HG02970 (cell line): ENCODE data around the gene NSFL1C.

Experiments
- ATAC-seq: cut with Tn5 transposase; IDR thresholded peaks from one replicate; pipeline ENCODE4 v1.9.1; 2021; ENCODE audit warnings: mild to moderate bottlenecking, moderate library complexity, moderate number of reproducible peaks; ENCODE audit not compliant: unreplicated experiment, low FRiP score

NSFL1C gene

DNA sequence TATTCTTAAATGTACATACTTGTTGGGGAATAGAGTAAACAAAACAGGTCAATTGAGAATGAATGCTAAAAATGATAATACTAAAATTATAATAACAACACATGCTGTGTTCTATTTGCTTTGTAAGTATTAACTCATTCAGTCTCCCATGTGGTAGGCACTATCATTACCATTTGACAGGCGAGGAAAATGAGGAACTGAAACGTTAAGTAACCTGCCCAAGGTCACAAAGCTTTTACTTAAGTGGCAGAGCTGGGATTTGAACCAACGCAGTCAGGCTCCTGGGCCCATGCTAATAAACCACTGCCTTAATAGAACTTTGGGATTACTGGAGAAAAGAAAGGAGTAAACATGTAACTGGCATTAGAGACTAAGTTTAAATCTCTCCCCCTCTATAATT is 3.8 kb downstream of the NSFL1C start:
- ATAC-seq, result no peak

DNA sequence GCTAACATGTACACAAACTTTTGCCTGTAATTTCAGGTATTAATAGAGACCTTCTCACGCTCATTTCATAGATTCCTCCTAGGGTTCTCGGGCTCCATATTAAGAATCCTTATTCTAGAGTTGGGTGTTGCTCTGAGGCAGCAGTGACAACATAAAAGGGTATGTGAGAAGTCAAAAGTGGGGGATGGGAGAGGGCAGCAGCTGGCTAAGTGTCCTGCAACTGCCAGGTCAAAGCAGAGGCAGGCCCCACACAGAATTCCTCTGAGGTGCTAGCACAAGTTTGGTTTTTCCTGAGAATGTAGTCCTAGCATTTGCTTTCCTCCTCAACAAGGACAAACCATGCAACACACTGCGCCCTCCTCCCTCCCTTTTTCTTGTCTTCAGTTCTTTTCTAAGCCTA is 4.6 kb downstream of the NSFL1C start:
- no peak for ATAC-seq

DNA sequence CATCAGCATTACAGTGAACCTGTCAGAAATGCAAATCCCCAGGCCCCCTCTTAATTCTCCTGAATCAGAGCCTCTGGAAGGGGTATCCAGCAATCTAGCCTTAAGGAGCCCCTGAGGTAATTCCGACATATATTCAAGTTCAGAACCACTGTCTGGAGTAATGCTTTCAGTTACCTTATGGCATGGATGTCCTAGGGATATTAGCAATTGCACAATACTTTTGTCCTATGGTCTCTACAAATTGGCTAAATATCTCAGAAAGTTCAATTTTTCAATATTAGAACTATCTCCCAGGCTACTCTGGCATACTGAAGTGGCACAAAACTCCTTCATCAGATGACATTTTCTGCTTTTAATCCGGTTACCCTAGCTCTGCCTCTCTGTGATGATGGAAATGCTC is 6.4 kb downstream of the NSFL1C start:
- no peak for ATAC-seq

DNA sequence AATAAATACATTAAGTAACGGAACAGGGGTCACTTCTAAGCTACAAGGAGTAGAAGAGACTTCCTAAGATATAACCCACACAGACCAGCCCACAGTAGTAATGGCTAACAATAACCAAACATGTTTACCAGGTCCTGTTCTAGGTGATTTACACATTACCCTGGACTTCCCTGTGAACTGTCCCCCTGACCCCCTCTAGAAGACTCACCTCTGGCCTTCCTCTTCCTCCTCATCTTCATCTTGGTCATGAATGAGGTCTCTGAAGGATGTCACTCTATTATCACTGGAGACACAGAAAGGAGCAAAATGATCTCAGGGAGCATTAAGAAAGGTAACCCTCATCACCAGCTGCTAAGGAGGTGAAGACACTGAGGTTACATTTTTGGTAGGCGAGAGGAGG is 8.7 kb downstream of the NSFL1C start:
- ATAC-seq, result no peak

DNA sequence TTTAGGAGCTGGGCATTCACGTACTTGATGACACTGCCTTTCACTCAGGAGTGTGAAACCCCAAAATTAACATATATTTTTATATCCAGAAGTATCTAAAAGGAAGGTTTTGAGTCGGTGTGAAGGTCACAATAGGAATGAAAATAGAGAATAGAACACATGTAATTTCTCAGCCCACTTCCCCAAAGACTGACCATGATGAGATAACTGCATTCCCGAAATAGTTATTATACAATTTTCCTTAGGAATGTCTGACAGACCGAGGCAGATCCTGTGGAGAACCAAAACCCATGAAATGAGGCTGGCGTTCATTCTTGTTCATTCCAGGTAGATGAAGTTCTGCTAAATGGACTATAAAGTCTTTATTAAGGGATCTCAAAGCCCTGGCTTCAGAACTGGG is 10.3 kb downstream of the NSFL1C start:
- no peak for ATAC-seq

DNA sequence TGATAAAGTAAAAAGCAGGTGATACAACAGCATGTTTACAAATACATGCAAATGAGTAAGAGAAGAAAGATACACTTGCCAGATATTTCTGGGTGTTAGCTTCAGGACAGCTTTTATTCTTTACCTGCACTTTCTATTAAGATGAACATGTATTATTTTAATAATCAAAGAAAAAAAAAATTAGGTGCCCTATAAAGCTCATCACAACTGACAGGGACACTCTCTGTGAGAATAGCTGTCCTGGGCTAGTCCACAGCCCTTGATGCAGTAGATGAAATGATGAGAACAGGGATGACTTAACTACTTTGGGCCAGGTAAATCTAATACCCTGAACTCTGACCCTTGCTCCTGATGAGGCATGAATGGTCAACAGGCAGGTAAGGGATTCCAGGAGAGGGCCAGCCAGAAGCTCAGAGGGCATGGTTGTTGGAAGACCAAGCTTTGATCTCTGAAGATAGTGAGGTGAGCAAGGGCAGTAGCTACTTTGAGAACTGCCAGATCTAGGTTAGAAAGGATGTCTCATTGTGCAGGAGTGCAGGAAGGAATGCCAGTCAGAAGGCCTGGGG is 15.6 kb downstream of the NSFL1C start:
- ATAC-seq, result no peak

DNA sequence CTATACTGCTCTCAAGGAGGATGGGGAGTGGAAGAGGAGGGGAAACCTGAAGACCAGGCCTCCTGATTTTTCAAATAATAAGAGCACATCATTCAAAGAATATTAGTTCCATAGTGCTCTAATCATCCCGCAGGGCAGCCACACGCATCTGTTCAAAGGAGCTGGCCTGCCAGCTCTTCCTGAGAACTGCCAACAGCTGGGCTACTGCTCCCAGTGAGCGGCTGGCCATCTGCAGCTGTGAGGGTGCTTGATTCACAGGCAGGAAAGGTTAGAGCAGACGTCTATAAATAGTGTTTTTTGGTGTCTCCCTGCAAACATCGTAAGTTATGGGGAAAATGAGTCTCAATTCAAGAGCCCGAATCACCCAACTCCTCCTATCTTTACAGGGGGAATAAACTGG is 17.3 kb downstream of the NSFL1C start:
- ATAC-seq, result no peak

DNA sequence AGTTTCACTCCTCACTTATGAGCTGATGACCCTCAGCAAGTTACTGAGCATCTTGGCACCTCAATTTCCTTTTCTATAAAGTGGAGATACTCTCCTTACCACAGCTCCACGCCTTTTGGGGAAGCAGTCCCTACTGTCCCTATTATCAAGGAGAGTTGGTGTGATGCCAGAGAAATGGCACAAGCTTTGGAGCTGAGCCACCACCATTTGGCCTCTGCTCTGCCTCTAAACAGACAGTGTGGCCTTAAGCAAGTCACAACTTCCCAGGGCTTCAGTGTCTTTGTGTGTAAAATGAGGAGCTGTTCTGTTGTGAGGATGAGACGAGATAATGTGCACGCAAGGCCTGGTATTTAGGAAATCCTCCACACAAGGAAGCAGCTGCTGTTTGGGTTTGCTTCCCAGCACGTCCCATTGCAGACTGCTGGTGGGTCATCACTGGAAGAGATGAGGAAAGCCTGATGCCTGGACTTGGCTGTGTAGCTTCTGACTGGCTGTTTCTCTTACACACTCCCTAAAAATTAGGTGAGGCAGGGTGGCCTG is 18.5 kb downstream of the NSFL1C start:
- no peak for ATAC-seq

DNA sequence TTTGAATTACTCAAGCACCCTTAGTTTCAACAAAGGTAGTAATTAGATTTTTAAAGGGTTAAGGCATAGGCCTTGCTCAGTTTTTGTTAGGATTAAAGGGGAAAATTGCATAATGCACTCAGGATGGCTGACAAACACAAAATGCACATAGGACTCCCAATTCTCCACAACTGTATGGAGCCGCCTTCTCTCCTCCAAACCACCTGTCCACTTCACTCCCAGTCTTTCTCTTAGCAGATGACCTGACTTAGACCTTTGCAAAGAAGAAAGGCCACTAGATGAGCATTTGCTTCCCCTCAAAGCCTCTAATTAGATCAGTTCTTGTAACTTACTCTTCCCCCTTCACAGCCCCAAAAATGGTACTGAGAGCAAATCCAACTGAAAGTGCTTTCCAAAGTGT is 20.1 kb downstream of the NSFL1C start:
- ATAC-seq, result no peak

DNA sequence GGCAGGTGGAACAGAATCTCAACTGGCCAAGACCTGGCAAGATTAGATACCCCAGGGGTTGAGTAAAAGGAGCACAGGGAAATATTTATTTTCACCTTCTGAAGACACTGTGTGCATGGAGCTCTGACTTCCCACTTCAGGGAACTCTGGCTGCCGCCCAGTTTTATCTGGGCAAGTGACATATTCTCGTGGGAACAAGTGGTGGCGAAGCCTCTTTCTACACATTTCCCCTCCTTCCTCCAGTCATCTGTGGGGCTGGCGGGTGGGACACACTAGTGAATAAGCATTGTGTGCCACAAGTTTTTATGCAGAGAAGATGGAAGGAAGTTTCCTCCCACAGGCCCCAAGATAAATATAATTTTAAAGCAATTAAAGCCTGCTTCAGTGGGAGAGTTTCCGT is 23.6 kb downstream of the NSFL1C start:
- no peak for ATAC-seq

DNA sequence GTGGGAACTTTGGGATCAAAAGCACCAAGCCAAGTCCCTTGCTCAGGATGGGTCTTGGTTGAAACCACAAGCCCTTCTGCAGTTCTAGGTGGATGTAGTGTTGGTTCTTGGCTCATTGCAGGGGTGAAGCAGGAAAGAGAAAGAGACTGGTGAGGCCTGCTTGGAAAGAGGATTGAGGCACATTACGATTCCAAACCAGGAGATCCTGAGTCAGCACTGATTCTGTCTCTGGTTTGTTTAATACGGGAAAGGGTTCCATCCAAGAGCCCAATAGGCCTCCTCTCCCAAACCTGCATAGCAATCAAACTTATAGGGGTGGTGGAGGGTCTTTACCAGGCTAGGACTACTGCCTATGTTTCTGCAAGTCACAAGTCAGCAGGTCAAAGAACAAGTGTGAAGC is 24.3 kb downstream of the NSFL1C start:
- ATAC-seq, result no peak

DNA sequence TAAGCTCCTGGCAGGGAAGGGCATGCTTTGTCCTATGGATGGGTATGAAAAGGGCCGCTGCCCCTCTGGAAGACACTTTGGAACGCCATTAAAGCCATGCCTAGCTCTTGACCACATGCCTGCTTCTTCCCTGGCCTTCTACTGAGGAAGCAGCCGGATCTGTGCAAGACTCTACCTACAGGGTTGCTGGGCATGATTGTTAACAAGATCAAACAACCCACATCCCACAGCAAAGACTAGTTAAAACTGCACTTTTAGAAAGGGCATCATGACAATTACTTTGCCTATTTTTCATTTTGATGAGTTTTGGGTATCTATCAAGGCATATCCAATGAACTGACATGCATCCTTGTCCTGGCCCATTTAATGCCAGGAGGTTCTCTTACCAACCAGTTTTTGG is 25.5 kb downstream of the NSFL1C start:
- ATAC-seq, result no peak

DNA sequence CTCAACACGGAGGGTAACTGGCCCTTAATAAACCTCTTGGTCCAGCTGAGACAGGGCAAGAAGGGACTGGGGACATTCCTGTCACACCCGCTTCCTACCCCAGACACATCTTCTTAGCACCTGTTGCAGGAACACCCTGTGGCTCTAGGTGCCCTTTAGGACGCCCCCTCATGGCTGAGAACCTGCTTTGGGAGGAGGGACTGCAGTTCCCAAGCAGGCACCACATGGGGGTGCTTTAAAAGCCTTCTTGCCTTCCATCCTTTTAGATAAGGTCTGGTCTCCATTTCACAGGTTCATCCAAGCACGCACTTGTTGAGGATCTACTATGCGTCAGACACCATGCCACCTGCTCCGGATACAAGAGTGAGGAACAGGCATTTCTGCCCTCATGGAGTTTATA is 26.6 kb downstream of the NSFL1C start:
- no peak for ATAC-seq

DNA sequence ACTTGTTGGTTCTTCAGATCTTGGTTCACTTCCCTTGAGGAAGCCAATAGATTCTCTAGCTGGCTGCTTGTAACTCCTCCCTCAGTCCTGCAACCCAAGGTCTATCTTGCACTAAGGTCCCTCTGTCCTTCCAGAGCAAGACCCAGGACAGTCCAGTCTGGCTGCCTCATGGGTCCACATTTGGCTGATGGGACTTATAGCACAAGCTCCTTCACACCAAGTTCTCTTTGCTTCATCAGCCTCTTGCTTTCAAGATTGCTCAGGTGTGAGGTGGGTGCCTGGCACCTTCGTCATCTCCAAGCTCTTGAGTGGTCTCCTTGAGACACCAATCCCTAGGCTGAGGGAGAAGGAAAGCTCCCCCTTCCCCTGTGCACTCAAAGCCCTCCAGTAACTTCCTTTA is 28.3 kb downstream of the NSFL1C start:
- no peak for ATAC-seq

DNA sequence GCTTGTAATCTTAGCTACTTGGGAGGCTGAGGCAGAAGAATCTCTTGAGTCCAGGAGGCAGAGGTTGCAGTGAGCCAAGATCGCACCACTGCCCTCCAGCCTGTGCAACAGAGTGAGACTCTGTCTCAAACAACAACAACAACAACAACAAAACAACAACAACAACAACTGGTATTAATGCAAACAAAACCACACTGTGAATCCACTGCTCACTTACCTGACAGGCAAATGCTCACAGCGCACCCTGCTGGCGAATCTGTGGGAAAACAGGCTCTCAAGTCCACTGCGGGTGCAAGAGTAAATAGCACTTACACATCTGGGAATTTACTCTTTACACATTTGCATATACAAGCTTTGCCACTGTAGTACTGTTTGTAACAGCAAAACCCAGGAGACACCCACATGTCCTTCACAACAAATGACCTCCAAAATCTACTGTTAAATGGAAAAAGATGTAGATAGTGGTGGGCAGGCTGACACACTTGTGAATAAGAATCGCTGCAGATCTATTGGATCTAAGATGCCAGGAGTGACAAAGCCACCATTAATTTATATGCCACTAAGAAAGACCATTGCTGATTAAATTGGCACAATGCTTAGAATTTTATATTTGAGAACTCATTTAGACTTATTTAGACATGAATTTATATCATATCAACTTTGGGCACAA is 29.3 kb downstream of the NSFL1C start:
- no peak for ATAC-seq

DNA sequence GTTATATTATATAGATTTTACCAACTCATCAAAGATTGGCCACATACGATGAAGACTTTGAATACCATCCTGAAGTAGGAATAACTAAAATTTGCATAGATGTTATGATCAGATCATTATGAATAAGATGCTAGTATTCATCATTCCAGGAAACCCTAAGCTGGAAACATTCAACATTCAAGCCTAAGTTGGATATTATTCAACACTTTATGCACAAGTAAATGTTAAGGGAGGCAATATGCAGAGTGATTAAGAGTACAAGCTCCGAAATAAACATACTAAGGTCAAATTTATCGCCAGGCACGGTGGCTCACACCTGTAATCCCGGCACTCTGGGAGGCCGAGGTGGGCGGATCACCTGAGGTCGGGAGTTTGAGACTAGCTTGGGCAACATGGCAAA is 30.4 kb downstream of the NSFL1C start:
- no peak for ATAC-seq

DNA sequence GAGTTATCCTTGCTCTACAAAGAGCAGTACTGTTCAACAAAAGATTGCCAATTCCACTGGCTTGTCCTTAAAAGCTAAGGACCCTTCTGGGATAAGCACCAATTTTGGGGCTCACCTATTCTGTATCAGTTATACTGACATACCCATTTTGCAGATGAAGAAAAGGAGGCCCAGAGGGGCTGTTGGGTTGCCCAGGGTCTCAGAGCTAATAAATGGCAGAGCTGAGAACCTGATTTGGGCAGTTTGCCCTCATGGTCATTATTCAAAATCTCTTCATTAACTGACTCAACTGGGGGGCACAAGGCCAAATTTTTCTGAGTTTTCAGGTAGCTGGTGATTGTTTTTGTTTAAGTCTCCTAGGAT is 31.3 kb downstream of the NSFL1C start:
- no peak for ATAC-seq

DNA sequence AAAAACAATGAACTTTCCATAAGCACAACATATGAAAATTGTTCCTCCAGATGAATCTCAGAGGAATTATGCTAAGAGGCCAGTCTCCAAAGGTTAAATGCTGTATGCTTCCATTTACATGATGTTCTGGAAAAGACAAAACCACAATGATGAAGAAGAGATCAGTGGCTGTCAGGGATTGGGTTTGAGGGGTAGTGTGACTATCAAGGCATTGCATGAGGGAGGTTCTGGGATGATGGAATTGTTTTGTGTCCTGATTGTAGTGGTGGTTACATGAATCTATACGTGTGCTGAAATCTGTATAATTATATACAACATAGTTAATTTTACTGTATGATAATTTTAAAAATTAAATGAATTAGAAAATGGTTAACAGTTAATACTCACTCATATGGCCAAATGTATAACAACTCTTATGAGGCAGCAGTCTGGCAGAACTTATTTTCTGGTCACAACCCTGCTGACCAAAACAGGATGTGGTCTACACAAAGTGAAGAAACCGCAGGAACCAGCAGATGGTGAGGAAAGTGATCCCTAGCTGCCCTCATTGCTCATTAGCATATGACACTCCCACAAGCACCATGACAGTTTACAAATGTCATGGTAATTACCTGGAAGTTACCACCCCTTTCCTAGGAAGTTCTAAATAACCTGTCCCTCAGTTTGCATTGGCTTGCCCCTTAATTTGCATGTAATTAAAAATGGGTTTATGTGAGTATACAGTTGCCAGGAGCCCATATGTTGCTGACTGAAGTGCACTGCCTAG is 31.9 kb downstream of the NSFL1C start:
- peak; percentile 82 for ATAC-seq

DNA sequence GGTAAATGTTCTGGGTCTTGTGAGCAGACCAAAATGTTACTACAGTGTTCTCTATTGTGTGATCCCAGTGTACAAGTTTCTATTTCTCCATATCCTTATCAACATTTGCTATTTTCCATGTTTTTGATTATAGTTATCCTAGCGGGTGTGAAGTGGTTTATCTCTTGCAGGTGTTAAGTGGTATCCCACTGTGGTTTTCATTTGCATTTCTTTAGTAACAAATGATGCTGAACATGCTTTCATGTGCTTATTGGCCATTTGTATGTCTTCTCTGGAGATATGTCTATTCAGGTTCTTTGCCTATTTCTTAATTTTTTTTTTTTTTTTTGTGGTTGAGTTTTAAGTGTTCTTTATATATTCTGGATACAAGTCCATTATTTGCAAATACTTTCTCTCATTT is 35.5 kb downstream of the NSFL1C start:
- ATAC-seq, result no peak

DNA sequence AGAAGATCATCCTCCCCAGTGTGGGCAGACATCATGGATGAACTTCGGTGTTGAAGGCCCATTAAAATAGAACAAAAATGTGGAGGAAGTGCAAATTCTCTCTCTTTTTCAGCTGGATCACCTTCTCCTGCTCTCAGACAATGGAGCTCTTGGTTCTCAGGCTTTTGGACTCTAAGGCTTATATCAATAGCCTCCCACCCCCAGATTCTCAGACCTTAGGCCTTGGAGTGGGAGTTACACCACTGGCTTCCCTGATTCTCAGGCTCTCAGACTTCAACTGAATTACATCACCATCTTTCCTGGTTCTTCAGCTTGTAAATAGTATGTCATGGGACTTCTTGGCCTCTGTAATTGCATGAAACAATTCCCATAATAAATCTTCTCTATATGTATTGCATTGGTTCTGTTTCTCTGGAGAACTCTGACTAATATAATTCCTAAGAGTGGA is 36.6 kb downstream of the NSFL1C start:
- ATAC-seq, result no peak

DNA sequence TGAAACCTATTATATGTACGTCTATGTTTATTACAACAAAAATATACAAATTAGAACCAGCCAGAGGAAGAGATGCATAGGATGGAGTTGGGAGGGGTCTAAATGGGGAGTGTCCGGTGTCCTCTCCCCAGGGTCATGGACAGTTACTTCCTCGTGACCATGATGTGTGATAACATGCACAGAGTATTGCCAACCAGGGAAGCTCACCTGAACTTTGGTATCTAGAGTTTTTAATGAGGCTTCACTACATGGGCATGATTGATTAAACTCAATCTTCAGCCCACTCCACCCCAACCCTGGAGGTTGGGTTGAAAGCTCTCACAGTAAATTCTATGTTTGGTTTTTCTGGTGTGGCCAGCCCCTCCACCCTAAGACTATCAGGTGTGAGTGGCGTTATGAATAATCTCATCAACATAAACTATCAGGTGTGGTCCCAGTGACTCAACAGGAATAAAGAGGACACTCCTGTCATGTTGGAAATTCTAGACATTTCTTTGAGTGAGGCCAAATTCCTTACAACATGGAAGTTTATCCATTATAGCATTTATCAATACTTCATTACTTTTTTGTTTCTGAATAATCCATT is 37.4 kb downstream of the NSFL1C start:
- no peak for ATAC-seq
